Brain microvascular endothelial cell (primary cell): Measurements from ENCODE around the gene IL2RG.
A peak's percentile ranks its signal among the peaks of the same experiment; 100 is the strongest.

ENCODE experiments used
- DNase-seq: peaks from one replicate; pipeline ENCODE4 v3.0.0-alpha.2; 2020
- H3K27ac ChIP-seq: fragments of 250-450 bp; sonication (Bioruptor Pico); 2 replicates; pipeline ENCODE4 v1.5.1; 2020; ENCODE audit warnings: mild to moderate bottlenecking, moderate library complexity
- H3K27me3 ChIP-seq: fragments of 250-450 bp; sonication (Bioruptor Pico); replicated peaks from 2 replicates; pipeline ENCODE4 v1.5.1; 2020; ENCODE audit warnings: mild to moderate bottlenecking
- H3K36me3 ChIP-seq: fragments of 250-450 bp; sonication (Bioruptor Pico); replicated peaks from 2 replicates; pipeline ENCODE4 v1.5.1; 2020; ENCODE audit warnings: mild to moderate bottlenecking
- H3K4me3 ChIP-seq: 2 replicates; pipeline ENCODE4 v1.5.1; 2011; ENCODE audit warnings: low read depth, mild to moderate bottlenecking, control low read depth, low read length, moderate library complexity
- in situ Hi-C: cut with HindIII; loops from 2 replicates; pipeline ENCODE4 v1.10.0; 2017; ENCODE audit warnings: low sequenced_read_pairs, low pct_ligation_motif_present
- TF ChIP-seq, protein P1 (sequence below): IDR thresholded peaks from 2 replicates; pipeline ENCODE4 v1.5.1; 2011; ENCODE audit warnings: low read depth, mild to moderate bottlenecking, moderate library complexity, low read length, control low read depth, inconsistent platforms; ENCODE audit errors: missing control alignments

IL2RG gene

DNA sequence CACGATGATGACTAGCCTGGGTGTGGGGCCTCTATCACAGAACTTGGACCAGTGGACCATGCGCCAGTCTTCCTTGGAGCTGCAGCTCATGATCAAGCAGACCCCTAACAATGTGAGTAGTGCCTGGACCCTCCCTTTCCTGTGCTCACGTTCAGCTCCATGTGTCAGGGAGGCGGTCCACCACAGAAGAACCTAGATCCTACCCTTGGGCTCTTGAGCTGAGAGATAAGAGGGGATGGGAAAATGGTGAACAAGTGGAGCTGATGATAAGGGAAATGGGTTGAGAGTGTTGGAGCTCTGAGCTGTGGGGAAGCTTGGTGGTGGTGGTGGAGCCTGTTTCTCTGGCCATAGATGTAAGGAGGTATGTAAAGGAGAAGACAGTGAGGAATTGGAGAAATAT lies 20.1 kb upstream of the IL2RG start:
- DNase-seq, result no peak
- no peaks in the 10 kb centered on the region for H3K27me3 ChIP-seq

DNA sequence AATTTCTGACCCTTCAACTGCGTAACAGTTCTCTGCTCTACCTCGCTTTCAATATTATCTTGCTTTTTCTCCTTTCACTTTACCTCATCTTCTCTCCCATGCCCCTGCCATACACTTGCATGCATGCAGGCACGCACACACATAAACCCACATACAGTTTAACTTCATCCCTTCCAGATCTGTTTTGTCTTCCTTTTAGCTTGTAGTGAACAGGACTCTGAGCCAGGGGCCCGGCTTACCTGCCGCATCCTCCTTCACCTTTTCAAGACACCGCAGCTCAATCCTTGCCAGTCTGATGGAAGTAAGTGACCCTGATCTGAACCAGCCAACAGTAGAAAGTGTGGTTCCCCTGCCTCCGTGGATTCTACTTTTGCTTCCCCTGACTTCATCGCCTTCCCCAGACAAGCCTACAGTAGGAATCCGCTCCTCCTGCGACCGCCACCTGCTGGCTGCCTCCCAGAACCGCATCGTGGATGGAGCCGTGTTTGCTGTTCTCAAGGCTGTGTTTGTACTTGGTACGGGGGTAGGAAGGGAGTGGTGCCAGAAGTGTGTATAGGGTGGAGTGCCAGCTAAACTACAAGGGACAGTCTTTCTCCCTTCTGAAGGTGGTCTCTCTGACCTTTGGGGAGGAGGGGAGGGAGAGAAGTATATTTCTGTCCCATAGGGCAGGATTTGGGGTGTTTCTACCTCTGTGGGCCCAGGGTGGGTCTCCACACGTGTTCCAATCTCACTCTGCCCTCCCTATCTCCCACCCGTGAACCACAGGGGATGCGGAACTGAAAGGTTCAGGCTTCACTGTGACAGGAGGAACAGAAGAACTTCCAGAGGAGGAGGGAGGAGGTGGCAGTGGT lies 17.8 kb upstream of the IL2RG start:
- Histone ChIP-seq H3K27me3 (no peaks in the 10 kb centered on the region), H3K27ac (no peak overlapping the region), H3K4me3 (no peak overlapping the region), H3K36me3 (peaks cover 32% of the 10 kb centered on the region)
- TF ChIP-seq, protein P1, sequence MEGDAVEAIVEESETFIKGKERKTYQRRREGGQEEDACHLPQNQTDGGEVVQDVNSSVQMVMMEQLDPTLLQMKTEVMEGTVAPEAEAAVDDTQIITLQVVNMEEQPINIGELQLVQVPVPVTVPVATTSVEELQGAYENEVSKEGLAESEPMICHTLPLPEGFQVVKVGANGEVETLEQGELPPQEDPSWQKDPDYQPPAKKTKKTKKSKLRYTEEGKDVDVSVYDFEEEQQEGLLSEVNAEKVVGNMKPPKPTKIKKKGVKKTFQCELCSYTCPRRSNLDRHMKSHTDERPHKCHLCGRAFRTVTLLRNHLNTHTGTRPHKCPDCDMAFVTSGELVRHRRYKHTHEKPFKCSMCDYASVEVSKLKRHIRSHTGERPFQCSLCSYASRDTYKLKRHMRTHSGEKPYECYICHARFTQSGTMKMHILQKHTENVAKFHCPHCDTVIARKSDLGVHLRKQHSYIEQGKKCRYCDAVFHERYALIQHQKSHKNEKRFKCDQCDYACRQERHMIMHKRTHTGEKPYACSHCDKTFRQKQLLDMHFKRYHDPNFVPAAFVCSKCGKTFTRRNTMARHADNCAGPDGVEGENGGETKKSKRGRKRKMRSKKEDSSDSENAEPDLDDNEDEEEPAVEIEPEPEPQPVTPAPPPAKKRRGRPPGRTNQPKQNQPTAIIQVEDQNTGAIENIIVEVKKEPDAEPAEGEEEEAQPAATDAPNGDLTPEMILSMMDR, result peak; percentile 88
- in situ Hi-C loops, result no loop called here
- DNase-seq, result peak; percentile 36

More for the DNA sequence above, 20.1 kb upstream of the IL2RG start:
- TF ChIP-seq, protein P1, result no peak
- in situ Hi-C loops, result no loop called here
- H3K4me3 ChIP-seq, result no peak overlapping the region
- H3K27ac ChIP-seq, result no peak overlapping the region
- H3K36me3 ChIP-seq, result peaks cover 29% of the 10 kb centered on the region

GRCh38 chrX:71128166-71128833 lies 16.9 kb upstream of the IL2RG start:
- in situ Hi-C loops, result no loop called here
- DNase-seq, result no peak
- Histone ChIP-seq H3K36me3 (peaks cover 32% of the 10 kb centered on the region), H3K27me3 (no peaks in the 10 kb centered on the region), H3K4me3 (no peak overlapping the region), H3K27ac (no peak overlapping the region)
- TF ChIP-seq, protein P1, result no peak

- in situ Hi-C loops, result no loop called here
- Histone ChIP-seq H3K27me3 (no peaks in the 10 kb centered on the region), H3K4me3 (peak overlapping the region; percentile 69), H3K36me3 (peaks cover 11% of the 10 kb centered on the region), H3K27ac (no peak overlapping the region)
- no peak for DNase-seq
- TF ChIP-seq, protein P1, result no peak
Observed at GRCh38 chrX:71118985-71119535, 7.7 kb upstream of the IL2RG start.

DNA sequence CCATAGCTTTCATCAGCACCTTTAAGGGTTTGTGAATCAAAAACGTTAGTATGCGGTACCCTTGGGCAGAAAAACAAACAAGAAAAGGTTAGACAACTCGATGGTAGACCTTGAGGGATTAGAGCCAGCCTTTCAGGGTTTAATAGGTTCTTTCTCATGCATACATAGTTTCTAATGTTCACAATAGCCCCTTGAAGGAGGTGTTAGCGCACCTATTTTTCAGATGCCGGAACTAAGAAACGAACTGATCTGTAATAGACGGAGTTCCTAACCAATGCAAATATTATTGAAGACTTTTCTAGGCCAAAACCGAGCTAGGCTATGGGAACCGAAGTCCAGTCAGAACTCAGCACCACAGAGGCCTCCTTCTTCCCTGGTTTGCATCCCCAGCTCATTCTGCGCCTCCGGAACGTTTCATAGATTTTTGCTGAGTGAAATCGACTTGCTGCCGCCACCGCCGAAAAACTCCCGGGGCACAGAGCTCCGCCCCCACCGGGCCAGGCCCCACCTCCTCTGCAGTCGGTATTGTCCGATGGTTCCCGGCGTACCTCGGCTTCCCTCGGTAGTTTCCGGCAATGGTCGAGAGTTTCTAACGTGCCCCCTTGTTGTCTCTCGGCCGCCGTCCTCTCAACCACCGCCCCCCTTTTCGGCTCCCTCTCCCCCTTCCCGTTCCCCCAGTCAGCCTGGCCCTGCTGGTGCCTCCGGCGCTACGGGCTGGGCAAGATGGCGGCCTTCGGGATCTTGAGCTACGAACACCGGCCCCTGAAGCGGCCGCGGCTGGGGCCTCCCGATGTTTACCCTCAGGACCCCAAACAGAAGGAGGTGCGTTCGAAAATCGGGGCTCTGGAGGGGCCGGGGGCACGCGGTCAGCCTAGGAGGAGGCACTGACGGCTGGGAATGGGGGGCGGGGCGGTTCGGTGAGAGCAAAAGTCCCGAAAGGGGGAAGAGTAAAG lies 6.9 kb upstream of the IL2RG start, which contains the start of gene MED12:
MED12 (plus strand) TSS at position 565 of the 953 bp plus-strand sequence; CDS start at position 724, 159 bp downstream.
- H3K4me3 ChIP-seq, result peak within 1 kb of the TSS; percentile 69
- peaks cover 8% of the 10 kb centered on the region for H3K36me3 ChIP-seq
- peak within 1 kb of the TSS; percentile 57 for H3K27ac ChIP-seq
- TF ChIP-seq, protein P1, result no peak
- peak; percentile 54 for DNase-seq
- H3K27me3 ChIP-seq, result no peaks in the 10 kb centered on the region
- in situ Hi-C loops, result no loop called here
